Upper lobe of right lung (tissue), 1 donor: Measurements from ENCODE around the gene PCLO. TPM values are rescaled to one million over a fixed set of nuclear protein-coding genes. Genes with fewer than 3 reads are reported as not detected.

ENCODE experiments used
- ATAC-seq: fragments of 200-7000 bp; cut with Tn5 transposase; one replicate; pipeline ENCODE4 v1.9.1; 2020; ENCODE audit warnings: mild to moderate bottlenecking, moderate library complexity
- DNase-seq: peaks from one replicate; pipeline ENCODE4 v3.0.0-alpha.2; 2020
- H3K27ac ChIP-seq: fragments of 200-600 bp; one replicate; pipeline ENCODE4 v1.8.0; 2022
- H3K27me3 ChIP-seq: fragments of 200-600 bp; one replicate; pipeline ENCODE4 v1.8.0; 2022; ENCODE audit warnings: mild to moderate bottlenecking
- H3K36me3 ChIP-seq: fragments of 200-600 bp; one replicate; pipeline ENCODE4 v1.8.0; 2022
- H3K4me1 ChIP-seq: fragments of 200-600 bp; one replicate; pipeline ENCODE4 v1.8.0; 2022
- H3K4me3 ChIP-seq: fragments of 200-600 bp; one replicate; pipeline ENCODE4 v1.8.0; 2022; ENCODE audit warnings: mild to moderate bottlenecking
- H3K9me3 ChIP-seq: fragments of 200-600 bp; one replicate; pipeline ENCODE4 v1.8.0; 2022
- intact Hi-C: fragments of 100-400 bp; cut with DNase I; formaldehyde crosslinking; loops from one replicate; pipeline ENCODE4 v1.11.0; 2022
- total RNA-seq: library from RNA; stranded (reverse); fragmentation: NEBNext Ultra II Directional; extraction: Animal tissue kit (Norgen Biotek cat#: 25700); gene quantifications from one replicate; pipeline ENCODE4 v1.2.1, GENCODE V29; 2021
- TF ChIP-seq, protein P1 (sequence below): fragments of 200-600 bp; IDR thresholded peaks from one replicate; pipeline ENCODE4 v1.8.0; 2022; ENCODE audit warnings: antibody characterized with exemption
- donor health status: DM: no; HTN: yes; CAD: no; lungs with severe emphysema.

The PCLO gene
- total RNA-seq, 1 donor from 2014 or later = 5.3 TPM

DNA sequence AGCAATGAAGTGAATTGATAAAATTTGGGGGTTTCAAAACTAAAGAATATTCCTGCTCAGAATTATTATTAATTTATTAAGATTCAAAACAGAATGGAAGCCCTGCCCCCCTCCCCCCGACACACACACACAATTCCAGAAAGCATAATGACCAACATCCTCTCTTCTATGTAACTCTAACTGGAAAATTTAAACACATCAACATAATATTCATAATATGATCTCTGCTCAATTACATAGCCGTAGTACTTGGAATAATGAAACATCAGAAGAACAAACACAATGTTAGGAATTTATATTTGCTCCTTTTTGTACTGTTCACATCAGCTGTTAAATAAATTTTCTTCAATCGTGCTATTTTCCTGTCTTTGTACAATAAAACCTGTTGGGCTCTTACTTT is 20.8 kb downstream of the PCLO start:
- intact Hi-C loops = no loop called here
- H3K27me3 ChIP-seq = no peaks in the 10 kb centered on the region

DNA sequence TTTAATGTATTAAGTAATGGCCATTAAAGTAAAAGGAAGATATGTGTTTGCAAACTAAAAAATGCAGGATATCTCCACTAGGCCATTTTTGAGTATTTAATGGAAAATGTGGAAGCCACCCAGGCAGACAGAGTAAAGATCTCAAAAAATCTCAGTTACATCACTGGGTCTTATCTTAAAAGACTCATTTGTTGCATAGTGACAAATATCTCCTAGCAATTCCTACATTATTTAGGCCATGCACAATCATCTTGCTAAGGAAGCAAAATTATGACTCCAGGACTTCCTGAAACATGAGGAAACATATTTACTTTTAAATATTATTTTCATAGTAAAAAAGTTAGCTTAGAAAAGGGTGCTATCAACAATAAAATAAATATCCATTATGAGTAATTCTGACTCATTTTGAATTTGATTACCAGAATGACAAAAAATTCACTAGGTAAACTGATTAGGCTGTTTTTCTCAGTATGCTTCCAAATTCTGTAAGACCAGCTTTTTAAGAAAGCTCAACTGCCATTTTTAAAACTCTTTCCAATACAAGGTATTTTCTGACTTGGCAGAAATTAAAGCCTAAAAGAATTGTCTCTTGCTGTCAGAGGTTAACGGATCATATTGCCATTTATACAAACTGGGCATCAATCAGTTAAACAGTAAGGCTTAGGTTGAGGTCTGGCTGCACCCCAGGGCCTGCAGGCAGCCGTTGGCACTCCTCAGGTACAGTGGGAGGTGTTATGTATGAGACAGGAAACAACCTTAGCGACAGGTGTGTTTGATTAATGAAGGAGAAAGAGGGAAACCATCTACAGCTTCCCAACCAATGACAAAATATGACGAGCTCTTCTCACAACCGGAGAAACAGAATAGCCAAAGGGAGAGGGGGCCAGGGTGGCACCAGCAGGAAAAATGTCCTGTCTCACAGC is 31.8 kb downstream of the PCLO start:
- Histone ChIP-seq H3K4me1 (no peaks in the 10 kb centered on the region), H3K9me3 (no peaks in the 10 kb centered on the region), H3K4me3 (no peak overlapping the region), H3K27me3 (no peaks in the 10 kb centered on the region), H3K27ac (no peak overlapping the region), H3K36me3 (no peaks in the 10 kb centered on the region)
- ATAC-seq (peak; percentile 38), DNase-seq (no peak)
- TF ChIP-seq, protein P1, sequence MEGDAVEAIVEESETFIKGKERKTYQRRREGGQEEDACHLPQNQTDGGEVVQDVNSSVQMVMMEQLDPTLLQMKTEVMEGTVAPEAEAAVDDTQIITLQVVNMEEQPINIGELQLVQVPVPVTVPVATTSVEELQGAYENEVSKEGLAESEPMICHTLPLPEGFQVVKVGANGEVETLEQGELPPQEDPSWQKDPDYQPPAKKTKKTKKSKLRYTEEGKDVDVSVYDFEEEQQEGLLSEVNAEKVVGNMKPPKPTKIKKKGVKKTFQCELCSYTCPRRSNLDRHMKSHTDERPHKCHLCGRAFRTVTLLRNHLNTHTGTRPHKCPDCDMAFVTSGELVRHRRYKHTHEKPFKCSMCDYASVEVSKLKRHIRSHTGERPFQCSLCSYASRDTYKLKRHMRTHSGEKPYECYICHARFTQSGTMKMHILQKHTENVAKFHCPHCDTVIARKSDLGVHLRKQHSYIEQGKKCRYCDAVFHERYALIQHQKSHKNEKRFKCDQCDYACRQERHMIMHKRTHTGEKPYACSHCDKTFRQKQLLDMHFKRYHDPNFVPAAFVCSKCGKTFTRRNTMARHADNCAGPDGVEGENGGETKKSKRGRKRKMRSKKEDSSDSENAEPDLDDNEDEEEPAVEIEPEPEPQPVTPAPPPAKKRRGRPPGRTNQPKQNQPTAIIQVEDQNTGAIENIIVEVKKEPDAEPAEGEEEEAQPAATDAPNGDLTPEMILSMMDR = no peak
- intact Hi-C loops = no loop called here

More for the DNA sequence above, 20.8 kb downstream of the PCLO start:
- TF ChIP-seq, protein P1 = no peak
- Histone ChIP-seq H3K27ac (no peak overlapping the region), H3K9me3 (no peaks in the 10 kb centered on the region), H3K4me1 (no peaks in the 10 kb centered on the region), H3K36me3 (no peaks in the 10 kb centered on the region), H3K4me3 (no peak overlapping the region)
- DNase-seq = no peak
- no peak for ATAC-seq

DNA sequence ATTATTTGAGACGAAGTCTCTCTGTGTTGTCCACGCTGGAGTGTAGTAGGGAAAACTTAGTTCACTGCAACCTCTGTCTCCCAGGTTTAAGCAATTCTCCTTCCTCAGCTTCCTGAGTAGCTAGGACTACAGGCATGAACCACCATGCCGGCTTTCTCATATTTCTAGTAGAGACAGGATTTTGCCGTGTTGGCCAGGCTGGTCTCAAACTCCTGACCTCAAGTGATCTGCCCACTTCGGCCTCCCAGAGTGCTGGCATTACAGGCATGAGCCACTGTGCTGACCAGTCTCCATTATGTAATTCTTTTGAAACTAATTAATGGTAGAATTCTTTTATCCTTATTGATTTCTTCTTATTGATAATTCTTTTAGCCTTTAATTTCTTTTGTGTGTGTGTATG is 32.5 kb downstream of the PCLO start:
- H3K9me3 ChIP-seq = no peaks in the 10 kb centered on the region
- intact Hi-C loops = no loop called here
- no peaks in the 10 kb centered on the region for H3K27me3 ChIP-seq
- H3K27ac ChIP-seq = no peak overlapping the region
- no peak overlapping the region for H3K4me3 ChIP-seq
- TF ChIP-seq, protein P1 = no peak
- H3K4me1 ChIP-seq = no peaks in the 10 kb centered on the region
- H3K36me3 ChIP-seq = no peaks in the 10 kb centered on the region
- ATAC-seq = no peak
- no peak for DNase-seq

DNA sequence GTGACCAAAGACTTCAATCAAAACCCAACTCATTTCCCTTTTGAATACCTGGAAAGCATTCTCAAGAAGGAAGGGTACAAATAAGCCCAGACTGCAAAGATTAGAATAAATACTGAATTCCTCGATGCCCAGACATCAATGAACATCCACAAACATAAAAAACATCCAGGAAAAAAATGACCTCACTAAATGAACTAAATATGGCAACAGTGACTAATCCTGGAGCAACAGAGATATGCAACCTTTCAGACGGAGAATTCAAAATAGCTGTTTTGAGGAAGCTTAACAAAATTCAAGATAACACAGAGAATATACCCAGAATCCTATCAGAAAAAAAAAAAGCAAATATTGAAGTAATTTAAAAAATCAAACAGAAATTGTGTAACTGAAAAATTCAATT is 43.2 kb downstream of the PCLO start:
- intact Hi-C loops = no loop called here
- Histone ChIP-seq H3K27ac (no peak overlapping the region), H3K36me3 (no peaks in the 10 kb centered on the region), H3K9me3 (peaks cover 11% of the 10 kb centered on the region), H3K4me3 (no peak overlapping the region), H3K27me3 (no peaks in the 10 kb centered on the region), H3K4me1 (no peaks in the 10 kb centered on the region)
- DNase-seq (no peak), ATAC-seq (no peak)
- TF ChIP-seq, protein P1 = no peak

DNA sequence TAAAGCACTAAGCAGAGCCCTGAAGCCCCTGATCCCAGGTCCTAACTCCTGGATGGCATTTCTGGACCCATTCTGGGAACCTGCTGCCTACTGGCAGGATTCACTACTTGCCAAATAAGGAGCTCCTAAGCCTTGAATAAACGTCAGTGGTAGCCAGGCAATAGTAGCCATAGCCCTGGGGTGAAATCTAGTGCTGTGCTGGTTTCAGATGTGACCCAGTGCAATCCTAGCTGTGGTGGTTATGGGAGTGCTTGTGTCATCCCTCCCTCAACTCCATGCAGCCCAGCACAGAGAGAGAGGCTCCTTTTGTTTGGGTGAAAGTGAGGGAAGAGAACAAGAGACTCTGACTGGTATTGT is 43.7 kb downstream of the PCLO start:
- Histone ChIP-seq H3K4me3 (no peak overlapping the region), H3K9me3 (peaks cover 11% of the 10 kb centered on the region), H3K36me3 (no peaks in the 10 kb centered on the region), H3K27me3 (no peaks in the 10 kb centered on the region), H3K27ac (no peak overlapping the region), H3K4me1 (no peaks in the 10 kb centered on the region)
- DNase-seq = no peak
- no peak for ATAC-seq
- intact Hi-C loops = no loop called here
- TF ChIP-seq, protein P1 = no peak
